AG09319 (cell line): ENCODE data around the gene EFL1.
"Not testable (repeated sequence)": the region's sequence is repeated elsewhere in the genome, so short reads cannot be mapped to it uniquely, and the experiment has no call there.

ENCODE experiments used
- DNase-seq: peaks from one replicate; pipeline ENCODE4 v3.0.0-alpha.2; 2010; ENCODE audit warnings: low read depth; ENCODE audit errors: extremely low read depth
- TF ChIP-seq, protein P1 (sequence below): IDR thresholded peaks from 2 replicates; pipeline ENCODE4 v1.5.1; 2011; ENCODE audit warnings: low read depth, mild to moderate bottlenecking, inconsistent platforms, low read length, moderate library complexity

The EFL1 gene

DNA sequence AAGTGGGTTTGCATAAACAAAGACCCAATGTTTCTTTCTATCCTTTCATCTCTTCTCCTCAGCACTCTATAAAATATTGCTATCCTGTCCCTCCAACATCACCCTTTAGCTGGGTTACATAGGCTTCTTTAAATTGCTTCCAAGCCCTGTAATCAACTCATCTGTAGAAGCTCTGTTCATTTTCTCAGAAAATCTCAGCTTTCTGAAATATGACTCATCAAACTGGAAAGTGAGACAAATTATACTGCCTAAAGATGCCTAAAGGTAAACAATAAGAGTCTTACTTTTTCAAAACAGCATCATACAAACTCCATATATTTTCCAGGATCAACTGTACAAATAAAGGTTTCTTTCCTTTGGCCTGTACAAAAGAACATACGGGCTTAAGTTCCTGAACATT lies 33.8 kb downstream of the EFL1 start:
- TF ChIP-seq, protein P1, sequence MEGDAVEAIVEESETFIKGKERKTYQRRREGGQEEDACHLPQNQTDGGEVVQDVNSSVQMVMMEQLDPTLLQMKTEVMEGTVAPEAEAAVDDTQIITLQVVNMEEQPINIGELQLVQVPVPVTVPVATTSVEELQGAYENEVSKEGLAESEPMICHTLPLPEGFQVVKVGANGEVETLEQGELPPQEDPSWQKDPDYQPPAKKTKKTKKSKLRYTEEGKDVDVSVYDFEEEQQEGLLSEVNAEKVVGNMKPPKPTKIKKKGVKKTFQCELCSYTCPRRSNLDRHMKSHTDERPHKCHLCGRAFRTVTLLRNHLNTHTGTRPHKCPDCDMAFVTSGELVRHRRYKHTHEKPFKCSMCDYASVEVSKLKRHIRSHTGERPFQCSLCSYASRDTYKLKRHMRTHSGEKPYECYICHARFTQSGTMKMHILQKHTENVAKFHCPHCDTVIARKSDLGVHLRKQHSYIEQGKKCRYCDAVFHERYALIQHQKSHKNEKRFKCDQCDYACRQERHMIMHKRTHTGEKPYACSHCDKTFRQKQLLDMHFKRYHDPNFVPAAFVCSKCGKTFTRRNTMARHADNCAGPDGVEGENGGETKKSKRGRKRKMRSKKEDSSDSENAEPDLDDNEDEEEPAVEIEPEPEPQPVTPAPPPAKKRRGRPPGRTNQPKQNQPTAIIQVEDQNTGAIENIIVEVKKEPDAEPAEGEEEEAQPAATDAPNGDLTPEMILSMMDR, result no peak
- DNase-seq, result no peak

DNA sequence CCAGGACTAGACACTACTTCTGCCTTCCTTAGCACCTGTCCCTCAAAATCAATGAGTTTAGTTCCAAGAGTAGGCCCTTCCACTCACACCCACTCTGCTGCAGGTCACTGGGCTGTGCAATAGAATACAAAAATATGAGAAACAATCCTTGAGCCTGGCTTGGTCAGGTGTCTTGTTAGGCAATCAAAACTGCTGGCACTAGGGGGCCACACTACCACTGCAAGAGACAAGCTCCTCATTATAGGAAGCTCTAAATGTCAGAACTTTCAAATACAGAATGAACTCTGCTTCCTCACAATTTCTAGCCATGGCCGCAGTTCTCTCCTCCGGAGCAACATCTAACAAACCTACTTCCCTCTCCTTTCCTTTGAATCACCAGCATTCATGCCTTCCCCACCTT lies 41.0 kb downstream of the EFL1 start:
- TF ChIP-seq, protein P1, result peak; percentile 26
- DNase-seq, result not testable (repeated sequence)

DNA sequence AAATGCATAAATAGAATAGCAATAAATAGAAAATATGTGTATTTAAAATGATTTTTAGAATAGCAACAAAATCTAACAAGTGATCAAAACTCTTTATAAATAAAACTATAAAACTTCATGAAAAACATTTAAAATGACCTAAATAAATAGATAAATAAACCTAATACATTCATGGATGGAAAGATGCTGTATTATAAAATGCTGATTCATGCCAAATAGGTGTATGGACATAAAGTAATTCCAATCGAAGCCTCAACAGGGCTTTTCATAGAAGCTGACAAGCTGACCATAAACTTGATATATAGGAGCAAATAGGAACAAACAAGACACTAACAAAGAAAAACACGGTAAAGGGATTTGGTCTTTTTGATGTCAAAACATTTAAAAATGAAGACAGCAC lies 46.4 kb downstream of the EFL1 start:
- DNase-seq, result not testable (repeated sequence)

DNA sequence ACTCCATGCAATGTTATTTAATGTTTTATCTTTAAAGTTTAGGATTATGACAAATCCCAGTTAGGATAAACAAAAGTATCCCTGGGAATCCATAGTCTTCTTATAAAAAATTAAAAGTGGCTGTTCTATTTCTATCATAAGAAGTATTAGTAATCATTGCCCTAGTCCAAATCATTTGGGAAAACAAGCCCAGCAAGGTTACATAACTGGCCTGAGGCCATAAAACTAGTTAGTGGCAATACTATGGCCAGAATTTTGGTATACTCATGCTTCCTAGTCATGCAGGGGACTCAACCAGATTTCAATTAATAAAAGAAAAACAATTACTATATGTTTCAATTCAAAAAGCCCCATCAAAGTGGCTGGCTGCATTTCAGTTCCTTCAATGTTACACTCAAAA lies 50.3 kb downstream of the EFL1 start:
- DNase-seq, result not testable (repeated sequence)

DNA sequence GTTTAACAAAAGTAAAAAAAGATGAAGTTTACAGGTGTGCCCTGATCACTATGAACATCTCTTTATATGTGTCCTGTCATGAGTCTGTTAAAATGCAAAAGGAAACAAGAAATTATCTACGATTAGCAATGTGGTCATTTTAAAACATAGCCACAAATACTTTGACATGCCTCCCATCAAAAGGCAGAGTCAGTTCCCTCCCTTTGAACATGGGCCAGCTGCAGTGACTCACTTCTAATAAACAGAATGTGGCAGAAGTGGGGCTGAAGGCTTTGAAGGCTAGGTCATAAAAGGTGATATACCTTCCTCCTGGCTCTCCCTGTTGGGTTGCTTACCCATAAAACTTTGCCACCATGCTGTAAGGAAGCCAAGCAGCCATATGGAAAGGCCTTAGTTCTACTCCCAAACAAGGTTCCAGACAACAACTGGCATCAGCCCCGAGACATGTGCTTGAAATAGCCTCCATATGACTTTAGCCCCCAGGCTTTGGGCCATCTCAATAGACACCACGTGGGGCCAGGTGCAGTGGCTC lies 52.4 kb downstream of the EFL1 start:
- DNase-seq, result not testable (repeated sequence)

DNA sequence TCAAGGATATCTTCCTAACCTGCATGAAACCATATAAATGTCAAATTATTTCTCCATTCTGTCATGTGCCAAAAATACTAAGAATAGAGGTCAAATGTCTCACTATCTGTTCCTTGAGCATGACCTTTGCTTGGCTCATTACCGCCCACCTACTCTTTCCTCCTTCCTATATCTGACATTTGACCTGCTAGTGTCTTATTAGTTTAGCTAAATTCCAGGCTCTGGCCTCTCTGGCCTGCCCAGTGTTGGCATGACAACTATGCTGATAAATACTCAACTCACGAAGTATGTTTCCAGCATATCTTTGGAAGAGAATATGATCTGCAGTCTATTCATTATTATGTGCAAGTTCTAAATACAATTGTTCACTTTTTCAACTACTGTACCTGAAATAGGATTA lies 58.0 kb downstream of the EFL1 start:
- not testable (repeated sequence) for DNase-seq

DNA sequence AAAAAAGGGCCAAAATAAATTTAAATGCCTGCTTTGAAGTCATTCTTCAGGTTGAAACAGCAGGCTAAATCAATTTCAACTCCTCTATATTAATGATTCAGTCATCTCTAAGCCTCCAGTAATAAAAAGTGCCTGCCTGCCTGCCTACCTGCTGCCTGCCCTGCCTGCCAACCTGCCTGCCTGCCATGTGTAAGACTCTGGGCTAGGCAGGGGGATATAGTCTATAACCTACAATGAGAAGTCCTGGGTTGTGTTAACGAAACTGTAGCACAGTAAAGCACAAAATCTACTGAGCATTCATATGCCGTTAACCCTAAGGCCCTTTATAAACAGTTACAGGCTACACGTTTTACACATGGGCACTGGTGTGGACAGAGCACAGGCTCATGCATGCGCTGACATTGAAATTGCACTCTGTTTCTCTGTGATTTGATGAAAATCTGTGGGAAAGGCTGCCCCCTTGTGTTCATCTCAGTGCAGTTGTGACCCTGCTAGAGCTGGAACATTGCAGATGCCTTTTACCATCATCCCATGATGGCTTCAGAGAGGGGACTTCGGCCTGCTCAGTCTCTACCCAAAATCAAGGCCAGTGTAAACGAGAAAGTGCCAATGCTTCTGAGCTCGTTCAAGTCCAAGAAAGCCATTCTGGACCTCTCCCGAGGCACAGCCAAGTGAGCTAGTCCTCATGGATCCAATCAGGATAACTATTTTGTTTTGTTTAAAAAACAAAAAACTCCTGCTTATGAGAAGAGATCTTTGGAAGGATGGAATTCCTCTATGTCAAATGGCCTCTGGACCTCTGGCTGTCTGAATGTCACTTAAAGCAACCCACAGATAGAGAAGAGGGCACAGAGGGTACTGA lies 64.6 kb downstream of the EFL1 start:
- TF ChIP-seq, protein P1, result peak; percentile 75
- DNase-seq, result peak; percentile 38

DNA sequence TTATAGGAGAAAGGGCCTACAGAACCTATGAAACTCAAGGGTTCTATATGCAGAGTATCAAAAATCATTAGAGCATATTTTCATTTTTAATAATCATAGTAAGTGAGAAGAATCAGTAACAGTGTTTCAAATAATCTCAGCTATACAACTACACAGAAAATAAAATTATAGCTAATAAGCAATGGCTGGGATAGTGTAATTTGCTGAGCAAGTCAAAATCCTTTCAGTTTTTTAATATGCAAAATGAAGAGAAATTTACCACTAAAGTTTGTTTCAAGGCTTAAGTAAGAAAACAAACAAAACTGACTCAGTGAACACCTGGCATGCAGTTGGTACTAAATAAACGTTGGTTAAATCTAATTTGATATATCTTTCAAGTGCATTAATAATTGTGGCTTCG lies 66.2 kb downstream of the EFL1 start:
- TF ChIP-seq, protein P1, result no peak
- DNase-seq, result no peak

DNA sequence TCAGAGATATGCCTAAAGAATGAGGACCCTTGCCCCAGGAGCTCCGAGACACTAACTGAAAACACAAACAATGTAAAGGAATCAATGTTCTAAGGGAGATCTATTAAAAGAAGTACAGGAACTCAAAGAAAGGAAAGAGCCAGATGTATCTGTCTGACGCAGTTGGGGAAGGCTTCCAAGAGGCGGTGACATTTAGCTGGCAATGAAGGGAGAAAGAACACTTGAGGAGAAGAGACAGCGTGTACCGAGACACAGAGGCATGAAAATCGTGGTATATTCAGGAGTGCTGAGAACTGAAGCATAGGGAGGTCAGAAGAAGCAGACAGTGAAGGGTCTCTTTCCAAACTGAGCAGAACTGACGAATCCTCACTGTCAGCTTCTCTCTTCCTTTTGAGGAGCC lies 66.7 kb downstream of the EFL1 start:
- DNase-seq, result not testable (repeated sequence)

DNA sequence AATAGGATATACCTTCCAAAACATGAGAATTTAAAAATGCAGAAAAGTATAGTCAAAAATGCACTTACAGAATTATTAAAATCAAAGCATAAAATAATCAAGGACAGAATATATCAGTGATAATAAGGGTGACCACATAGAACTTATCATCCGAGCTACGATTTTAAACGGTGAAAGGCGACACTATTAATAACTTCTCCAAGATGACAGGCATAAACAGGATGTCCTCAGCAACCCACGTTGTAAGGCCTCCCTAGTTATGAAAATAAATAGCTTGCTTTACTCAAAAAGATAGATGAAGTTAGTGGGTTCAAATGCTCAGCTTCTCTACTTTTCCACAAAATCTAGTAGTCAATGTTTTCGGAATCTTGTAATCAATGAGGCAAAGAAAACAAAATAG lies 68.0 kb downstream of the EFL1 start:
- DNase-seq, result not testable (repeated sequence)

DNA sequence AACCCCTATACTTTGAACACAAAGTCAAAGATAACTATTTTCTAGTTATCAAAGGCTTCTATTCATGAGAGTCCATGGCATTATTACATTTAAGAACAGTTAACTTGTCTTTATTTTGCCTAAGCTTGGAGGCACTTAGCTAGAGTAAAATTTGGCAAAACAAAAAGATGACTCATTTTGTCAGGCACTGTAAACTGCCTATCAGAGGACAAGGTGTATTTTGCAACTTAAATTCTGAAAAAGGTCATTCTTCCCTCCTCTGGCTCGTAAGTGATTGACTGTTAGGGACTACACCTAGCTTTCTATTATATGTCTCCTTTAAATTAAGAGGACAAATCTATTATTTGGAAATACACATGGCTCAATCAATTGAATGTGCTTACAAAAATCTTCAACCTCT lies 69.1 kb downstream of the EFL1 start:
- DNase-seq, result not testable (repeated sequence)

DNA sequence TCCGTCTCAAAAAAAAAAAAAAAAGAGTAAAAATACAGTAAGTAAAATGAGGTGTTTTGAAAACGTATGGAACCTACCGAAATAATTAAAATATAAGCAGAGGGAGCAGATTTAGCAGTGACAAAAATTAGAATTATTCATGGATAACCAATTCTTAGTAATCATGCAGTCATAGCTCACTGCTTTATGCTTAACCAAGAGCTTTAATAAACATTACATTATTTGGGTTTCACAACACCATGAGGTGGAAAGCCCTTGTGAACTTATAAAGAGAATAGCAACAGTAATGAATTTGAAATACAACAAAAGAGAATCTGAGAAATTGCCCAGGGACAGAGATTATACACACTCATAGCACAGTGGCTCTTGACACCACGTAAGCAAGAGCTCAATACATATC lies 70.1 kb downstream of the EFL1 start:
- not testable (repeated sequence) for DNase-seq
